GM21786 (cell line): ENCODE measurements around the gene GEN1.
A peak's percentile ranks its signal among the peaks of the same experiment; 100 is the strongest.

Source experiments
- ATAC-seq: cut with Tn5 transposase; IDR thresholded peaks from one replicate; pipeline ENCODE4 v1.9.1; 2021; ENCODE audit not compliant: unreplicated experiment

Gene GEN1

GRCh38 chr2:17793803-17794354 is 39.9 kb downstream of the GEN1 start:
- ATAC-seq, result no peak

GRCh38 chr2:17795309-17795708 is 41.4 kb downstream of the GEN1 start:
- ATAC-seq, result no peak

- no peak for ATAC-seq
Measured at GRCh38 chr2:17798338-17798737, 44.4 kb downstream of the GEN1 start.

GRCh38 chr2:17799301-17800120 is 45.6 kb downstream of the GEN1 start:
- no peak for ATAC-seq

- peak; percentile 26 for ATAC-seq
Measured at GRCh38 chr2:17800219-17800618, 46.3 kb downstream of the GEN1 start.

- ATAC-seq, result no peak
Measured at GRCh38 chr2:17800693-17801458, 46.9 kb downstream of the GEN1 start.

GRCh38 chr2:17803497-17803896 is 49.6 kb downstream of the GEN1 start:
- ATAC-seq, result no peak

GRCh38 chr2:17804358-17804757 is 50.4 kb downstream of the GEN1 start:
- ATAC-seq, result peak; percentile 75

GRCh38 chr2:17805166-17805565 is 51.2 kb downstream of the GEN1 start:
- ATAC-seq, result peak; percentile 29

- peak; percentile 23 for ATAC-seq
Measured at GRCh38 chr2:17805717-17806363, 51.9 kb downstream of the GEN1 start.

- peak; percentile 35 for ATAC-seq
Measured at GRCh38 chr2:17813010-17813741, 59.2 kb downstream of the GEN1 start.

- peak; percentile 85 for ATAC-seq
Measured at GRCh38 chr2:17813742-17814473, 60.0 kb downstream of the GEN1 start.

- ATAC-seq, result no peak
Measured at GRCh38 chr2:17814601-17815000, 60.7 kb downstream of the GEN1 start.

GRCh38 chr2:17815468-17816184 is 61.7 kb downstream of the GEN1 start:
- ATAC-seq, result peak; percentile 30

GRCh38 chr2:17816396-17817245 is 62.7 kb downstream of the GEN1 start, which contains the start of gene MSGN1:
Gene MSGN1 (plus strand): TSS chr2:17816460. CDS start chr2:17816519, 59 bp downstream.
- no peak for ATAC-seq

- no peak for ATAC-seq
Measured at GRCh38 chr2:17818235-17818815, 64.4 kb downstream of the GEN1 start.

- ATAC-seq, result no peak
Measured at GRCh38 chr2:17821080-17821479, 67.1 kb downstream of the GEN1 start.
